NCI-H2196 (cell line): ENCODE data around the gene HRH1.
"Not testable (repeated sequence)": the region's sequence is repeated elsewhere in the genome, so short reads cannot be mapped to it uniquely, and the experiment has no call there.

ENCODE experiments used
- DNase-seq: peaks from one replicate; lab custom pipeline; 2025; ENCODE audit not compliant: unreplicated experiment; lab: John Stamatoyannopoulos, UW

The HRH1 gene

DNA sequence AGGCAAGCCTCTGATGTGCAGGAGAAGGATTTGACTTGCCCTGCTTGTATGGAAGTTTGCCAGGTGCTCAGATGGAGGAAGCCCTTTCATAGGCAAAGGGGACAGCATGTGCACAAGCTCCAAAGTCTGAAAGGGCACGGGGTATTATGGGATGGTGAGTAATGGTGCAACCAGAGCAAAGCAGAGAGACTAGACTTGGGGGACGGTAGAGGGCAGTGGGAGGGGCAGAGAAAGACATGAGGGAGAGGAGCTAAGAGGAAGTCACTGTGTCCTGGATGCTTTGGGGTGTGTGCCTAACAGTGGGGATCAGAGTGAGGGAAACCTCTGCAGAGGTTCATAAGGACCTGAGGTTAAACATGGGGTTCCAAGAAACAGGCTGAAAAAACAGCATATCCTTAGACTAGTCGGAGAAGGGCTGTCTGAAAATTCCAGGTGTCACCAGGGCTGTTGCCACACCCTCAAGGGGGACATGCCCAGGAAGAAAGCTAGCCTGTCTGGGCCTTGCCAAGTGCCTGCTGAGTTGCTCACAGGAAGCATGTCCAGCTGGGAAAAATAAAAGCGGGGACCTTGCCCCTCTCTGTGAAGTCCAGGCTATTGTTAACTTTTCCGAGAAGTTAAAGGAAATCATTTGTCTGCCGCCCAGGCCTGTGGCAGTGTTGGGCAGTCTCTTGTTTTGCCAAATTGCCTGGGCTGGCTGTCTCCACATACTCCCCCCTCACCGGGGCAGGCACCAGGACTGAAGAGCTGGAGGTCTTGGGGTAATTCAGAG lies 47.1 kb downstream of the HRH1 start:
- no peak for DNase-seq

DNA sequence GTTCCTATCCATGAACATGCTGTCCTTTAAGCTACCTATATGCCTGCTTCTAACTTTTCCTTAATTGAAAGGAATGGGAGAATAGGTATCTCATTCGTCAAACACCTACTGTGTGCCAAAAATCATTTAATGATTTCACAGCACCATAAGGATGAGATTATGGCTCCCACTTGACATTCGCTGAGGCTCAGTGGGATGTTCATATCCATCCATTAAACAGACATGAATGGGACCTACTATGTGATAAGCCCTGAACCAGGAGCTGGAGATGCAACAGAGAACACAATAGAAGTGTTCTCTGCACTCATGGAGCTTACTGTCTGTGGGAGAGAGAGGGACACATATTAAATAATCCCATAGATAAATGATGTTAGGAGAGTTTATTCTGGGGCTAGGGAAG lies 49.7 kb downstream of the HRH1 start:
- no peak for DNase-seq

- no peak for DNase-seq
Measured at GRCh38 chr3:11204697-11205348, 50.5 kb downstream of the HRH1 start.

- not testable (repeated sequence) for DNase-seq
Measured at GRCh38 chr3:11205881-11206280, 51.6 kb downstream of the HRH1 start.

DNA sequence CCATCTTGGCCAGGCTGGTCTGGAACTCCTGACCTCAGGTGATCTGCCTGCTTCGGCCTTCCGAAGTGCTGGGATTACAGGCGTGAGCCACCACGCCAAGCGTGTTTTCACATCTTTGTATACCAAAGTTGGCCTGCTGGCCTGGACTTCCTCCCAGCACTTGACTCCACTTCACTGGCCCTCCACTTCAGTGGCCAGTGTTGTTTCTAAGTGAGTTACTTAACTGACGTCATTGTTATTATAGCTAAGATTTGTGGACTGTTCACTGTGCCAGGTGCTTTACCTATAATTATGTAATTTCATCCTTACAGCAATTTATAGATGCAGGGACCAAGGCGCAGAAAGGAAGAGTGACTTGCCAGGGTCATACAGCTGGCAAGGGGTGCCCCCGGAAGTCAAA lies 52.0 kb downstream of the HRH1 start:
- DNase-seq: no peak

- no peak for DNase-seq
Measured at GRCh38 chr3:11206953-11207352, 52.7 kb downstream of the HRH1 start.

DNA sequence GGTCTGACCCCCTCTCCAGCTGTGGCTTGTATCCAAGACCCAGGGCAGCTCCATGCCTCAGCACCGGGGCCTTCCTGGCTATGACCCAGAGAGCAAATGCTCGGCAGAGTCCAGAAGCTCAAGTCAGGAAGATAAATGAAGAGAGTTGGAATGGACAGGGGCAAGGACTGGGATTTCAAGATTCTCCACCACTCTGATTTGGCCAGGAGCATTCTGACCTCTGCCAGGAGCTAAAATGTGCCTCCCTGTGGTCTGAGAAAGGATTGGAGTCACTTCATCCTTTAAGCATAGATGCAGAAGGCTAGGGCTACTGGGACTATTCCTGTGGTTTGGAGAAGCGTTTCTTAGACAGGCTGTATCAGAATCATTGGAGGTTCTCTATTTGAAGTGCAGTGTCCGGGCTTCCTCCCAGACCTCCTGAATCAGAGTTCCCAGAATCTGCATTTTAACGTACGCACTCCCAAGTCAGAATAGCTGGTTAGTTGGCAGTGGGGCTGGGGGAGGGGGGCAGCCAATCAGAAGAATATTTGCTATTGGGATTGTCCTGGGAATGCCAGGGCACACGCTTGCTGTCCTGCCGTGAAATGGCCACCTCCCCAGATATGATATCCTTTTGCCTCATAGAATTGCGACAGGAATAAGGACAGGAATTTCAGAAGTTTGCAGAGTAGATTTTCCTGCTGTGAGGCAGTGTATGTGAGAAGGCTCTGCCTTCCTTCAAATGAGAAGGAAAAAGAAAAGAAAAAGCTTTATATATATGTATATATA lies 57.4 kb downstream of the HRH1 start:
- no peak for DNase-seq

DNA sequence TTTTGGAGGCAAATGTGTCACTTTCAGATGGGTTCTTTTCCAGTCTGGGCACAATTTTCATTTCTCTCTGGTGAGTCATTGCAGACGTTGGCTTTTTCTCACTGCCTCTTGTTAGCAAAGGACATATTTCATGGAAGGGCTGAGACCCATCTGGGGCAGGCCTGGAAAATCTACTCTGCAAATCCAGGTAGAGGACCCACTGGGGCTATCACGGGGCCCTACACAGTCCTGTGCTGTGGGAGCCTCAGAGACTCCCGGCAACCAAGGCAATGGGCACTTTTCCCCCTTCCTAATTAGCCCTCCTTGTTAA lies 58.0 kb downstream of the HRH1 start:
- no peak for DNase-seq

DNA sequence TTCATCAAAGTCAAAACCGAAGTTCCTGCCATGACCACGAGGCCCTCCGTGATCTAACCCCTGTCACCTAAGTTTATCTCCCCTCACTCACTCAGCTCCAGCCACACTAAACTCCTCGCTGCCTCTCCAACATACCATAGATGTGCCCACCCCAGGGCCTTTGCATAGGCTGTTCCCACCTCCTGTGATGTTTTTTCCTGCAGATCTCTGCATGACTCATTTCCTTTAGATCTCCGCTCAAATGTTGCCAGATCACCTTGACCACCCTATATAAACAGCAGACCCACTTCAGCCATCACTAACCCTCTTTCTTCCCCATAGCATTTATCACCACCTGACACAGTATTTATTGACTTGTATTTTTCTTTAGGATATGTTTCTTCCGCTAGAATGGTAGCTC lies 58.5 kb downstream of the HRH1 start:
- no peak for DNase-seq

DNA sequence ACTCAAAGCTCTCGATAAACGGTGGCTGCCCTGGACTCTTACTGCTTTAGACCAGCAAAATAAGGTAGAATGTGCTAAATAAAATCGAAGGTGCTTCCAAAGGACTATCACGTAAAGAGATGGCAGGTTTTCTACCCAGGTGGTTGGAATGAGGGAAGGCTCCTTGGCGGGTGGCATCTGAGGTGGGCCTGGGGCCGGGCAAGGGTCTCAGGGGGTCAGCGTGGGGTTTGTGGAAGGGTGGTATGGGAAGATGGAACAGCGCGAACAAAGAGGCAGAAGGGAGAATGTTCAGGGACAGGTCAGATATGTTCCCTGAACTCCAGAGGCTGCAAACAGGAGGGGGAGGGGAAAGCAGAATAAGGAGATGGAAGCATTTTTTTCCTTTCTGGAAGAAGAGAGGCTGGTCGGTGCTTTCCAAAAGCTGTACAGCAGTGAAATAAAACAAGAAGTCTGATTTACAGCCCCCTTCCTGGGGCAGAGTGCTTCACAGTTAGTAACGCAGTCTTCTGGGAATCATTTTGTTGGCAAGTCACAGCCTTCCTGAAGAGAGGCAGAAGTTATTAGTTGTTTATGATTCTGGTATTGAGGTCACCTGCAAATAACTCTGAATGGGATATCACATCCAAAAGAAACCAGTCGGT lies 59.6 kb downstream of the HRH1 start:
- no peak for DNase-seq

DNA sequence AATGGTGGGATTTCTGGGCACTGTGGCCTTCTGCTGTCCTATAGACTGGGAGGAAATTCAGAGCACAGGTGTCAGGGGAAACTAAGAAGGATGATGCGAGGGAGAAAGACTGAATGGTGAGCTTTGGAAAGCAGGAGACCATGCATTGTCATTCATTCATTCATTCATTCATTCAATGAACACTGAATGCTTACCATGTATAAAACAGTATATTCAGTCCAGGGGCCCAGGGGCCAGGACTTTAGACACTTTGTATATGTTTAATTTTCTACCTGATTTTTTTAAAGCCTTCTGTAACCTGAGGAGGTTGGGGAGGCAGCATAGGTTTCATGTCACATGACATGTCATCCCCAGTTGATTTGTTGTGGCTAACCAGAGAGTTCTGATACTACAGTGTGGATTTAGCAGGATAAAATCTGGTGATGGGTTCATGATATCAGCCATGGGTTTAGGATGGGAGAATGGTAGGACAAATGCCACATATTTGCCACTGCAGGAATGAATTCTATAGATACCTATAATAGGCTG lies 60.2 kb downstream of the HRH1 start:
- DNase-seq: no peak

GRCh38 chr3:11217370-11217769 lies 63.1 kb downstream of the HRH1 start:
- DNase-seq: not testable (repeated sequence)

DNA sequence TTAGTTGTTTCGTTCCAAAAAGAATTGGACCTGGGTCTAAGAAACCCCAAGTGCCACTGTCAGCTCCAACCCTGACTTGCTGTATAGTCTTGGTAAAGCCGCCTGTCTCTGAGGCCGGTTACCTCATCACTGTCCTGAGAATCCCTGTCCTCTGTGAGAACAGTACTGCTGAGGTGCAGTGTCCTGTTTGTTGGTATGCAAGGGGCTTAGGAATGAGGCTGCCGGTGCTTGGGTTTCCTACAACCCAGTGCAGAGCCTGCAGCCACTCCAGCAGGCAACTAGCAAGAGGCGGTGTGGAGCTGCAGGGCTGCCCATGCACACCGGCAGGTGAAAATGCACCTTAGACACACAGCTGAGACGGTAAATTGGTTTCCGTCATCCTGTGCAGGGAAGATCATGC lies 65.9 kb downstream of the HRH1 start:
- DNase-seq: no peak

DNA sequence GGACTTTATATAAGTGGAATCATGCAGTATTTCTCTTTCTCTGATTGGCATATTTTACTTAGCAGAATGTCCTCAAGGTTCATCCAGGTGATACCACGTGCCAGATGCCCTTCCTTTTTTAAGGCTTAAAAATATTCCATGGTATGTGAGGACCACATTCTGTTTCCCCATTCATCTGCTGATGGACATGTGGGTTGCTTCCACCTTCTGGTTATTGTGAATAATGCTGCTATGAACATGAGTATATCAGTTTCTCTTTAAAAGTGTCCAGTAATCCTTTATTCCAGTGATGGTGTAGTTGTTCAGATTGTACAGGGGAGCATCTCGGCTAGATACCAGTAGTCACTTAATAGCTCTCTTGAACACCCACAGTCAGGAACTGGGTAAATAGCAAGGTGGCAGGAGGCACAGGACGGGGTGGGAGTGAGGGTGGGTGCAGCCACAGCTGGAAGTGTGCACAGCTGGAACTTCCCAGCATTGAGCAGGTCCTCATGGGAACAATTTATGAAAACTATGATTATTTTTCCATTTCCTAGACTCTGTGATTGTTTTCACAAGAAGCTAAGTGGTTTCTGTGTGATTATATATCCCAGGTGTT lies 67.6 kb downstream of the HRH1 start:
- DNase-seq: no peak

DNA sequence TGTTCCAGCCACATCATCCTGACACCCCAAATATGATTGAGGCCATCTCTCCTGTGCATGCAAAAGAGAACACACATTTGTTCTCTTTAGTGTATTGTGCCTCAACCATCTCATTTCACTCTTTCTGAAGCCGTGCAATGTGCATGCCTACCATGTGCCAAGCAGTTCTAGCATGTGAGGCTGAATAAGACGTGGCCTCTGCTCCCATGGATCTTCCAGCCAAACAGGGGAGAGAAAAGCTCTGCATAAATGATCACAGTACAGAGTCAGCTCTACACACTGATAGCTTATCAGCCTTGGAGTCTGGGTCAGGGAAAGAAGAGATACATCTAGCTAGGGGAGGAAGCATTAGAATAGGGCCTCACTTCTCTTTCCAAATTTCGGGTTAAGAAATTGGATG lies 69.7 kb downstream of the HRH1 start:
- DNase-seq: no peak

DNA sequence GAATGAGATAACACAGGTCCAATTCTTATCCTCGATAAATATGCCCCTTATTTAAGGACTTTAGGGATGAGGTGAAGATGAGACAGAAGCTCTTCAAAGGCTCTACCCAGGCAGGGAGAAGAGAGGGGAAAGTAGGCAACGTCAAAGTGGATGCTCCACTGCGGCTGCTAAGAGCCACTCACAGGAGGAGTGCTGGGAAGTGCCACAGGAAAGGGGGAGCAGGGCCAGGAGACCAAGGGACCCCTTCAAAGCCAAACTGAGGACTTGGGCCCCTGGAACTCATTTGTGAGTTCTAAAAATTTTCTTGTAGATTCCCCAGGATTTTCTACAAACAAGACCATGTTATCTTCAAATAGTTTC lies 70.6 kb downstream of the HRH1 start:
- DNase-seq: no peak

GRCh38 chr3:11226042-11226370 lies 71.7 kb downstream of the HRH1 start:
- no peak for DNase-seq

DNA sequence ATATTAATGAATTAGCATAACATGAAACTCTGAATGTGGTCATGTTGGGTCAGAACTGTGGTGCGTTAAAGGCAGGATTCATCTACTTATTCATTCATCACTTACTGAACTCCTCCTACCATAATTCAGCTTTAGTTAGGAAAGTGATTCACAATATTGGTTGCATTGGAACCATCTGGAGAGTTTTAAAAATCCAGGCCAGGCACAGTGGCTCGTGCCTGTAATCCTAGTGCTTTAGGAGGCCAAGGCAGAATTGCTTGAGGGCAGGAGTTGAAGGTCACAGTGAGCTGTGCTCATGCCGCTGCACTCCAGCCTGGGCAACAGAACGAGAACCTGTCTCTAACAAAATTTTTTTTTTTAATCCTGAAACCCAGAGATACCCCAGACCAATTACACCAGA lies 73.7 kb downstream of the HRH1 start:
- DNase-seq: no peak

DNA sequence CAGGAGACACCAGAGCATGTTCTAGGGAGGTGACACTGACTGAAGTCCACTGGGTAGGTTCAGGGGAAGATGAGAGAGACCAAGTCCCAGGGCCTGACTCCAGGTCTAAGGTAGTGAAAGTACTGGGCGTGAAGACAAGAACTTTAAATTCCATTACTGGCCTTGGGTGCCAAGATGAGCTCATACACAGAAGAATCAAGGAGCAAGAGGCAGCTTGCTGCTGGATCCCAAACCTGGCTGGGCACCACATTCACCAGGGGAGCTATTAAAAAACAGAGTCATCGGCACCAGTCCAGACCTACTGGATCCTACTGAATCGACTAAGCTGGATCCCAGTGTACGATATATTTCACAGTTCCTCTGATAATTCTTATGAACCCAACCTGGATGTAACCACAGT lies 75.8 kb downstream of the HRH1 start:
- DNase-seq: no peak

- no peak for DNase-seq
Measured at GRCh38 chr3:11230832-11231231, 76.5 kb downstream of the HRH1 start.

DNA sequence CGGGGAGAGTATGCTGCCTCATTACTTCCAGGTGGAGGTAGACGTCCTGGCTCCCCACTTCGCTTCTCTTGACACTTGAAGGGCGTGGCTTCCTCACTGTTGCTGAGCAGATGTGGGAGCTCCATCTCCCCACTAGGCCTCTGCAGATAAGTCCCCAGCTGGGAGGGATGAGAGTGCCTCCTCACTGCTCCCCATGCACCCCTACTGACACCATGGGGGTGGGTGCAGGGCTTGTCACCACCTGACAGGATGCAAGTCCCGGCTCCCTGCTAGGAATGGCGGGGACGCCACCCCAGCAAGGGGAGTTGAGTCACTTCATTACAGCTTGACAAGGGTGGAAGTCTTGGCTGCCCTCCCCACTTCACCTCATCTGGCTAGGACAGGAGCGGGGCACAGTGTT lies 81.1 kb downstream of the HRH1 start:
- DNase-seq: no peak
